Activated T-cell treated with anti-CD3 and anti-CD28 coated beads for 1 hour (primary cell): ENCODE data around the gene ZNF236.

Experiments
- DNase-seq: peaks from one replicate; pipeline ENCODE4 v3.0.0-alpha.2; 2020; ENCODE audit warnings: low read depth

Gene ZNF236

GRCh38 chr18:76859474-76860339 lies 37.4 kb downstream of the ZNF236 start:
- DNase-seq = no peak

GRCh38 chr18:76860411-76860810 lies 38.1 kb downstream of the ZNF236 start:
- DNase-seq = no peak

GRCh38 chr18:76866666-76867065 lies 44.3 kb downstream of the ZNF236 start:
- DNase-seq = no peak

GRCh38 chr18:76873311-76873710 lies 51.0 kb downstream of the ZNF236 start:
- DNase-seq = no peak

GRCh38 chr18:76873713-76874112 lies 51.4 kb downstream of the ZNF236 start:
- no peak for DNase-seq

GRCh38 chr18:76874642-76875389 lies 52.5 kb downstream of the ZNF236 start:
- no peak for DNase-seq

GRCh38 chr18:76875390-76876325 lies 53.3 kb downstream of the ZNF236 start:
- DNase-seq = no peak

GRCh38 chr18:76878426-76878825 lies 56.1 kb downstream of the ZNF236 start:
- no peak for DNase-seq

- DNase-seq = no peak
Measured at GRCh38 chr18:76880026-76880425, 57.7 kb downstream of the ZNF236 start.

- no peak for DNase-seq
Measured at GRCh38 chr18:76881744-76882143, 59.4 kb downstream of the ZNF236 start.

- DNase-seq = no peak
Measured at GRCh38 chr18:76882146-76882545, 59.8 kb downstream of the ZNF236 start.

- no peak for DNase-seq
Measured at GRCh38 chr18:76885001-76885400, 62.6 kb downstream of the ZNF236 start.

- DNase-seq = no peak
Measured at GRCh38 chr18:76886112-76886511, 63.8 kb downstream of the ZNF236 start.

- DNase-seq = no peak
Measured at GRCh38 chr18:76889091-76889699, 66.8 kb downstream of the ZNF236 start.

- DNase-seq = no peak
Measured at GRCh38 chr18:76892832-76893231, 70.5 kb downstream of the ZNF236 start.

GRCh38 chr18:76894566-76895346 lies 72.4 kb downstream of the ZNF236 start:
- DNase-seq = no peak

- DNase-seq = no peak
Measured at GRCh38 chr18:76895498-76895897, 73.1 kb downstream of the ZNF236 start.

- no peak for DNase-seq
Measured at GRCh38 chr18:76896677-76897076, 74.3 kb downstream of the ZNF236 start.

GRCh38 chr18:76897257-76897656 lies 74.9 kb downstream of the ZNF236 start:
- DNase-seq = no peak

- DNase-seq = no peak
Measured at GRCh38 chr18:76903386-76903785, 81.0 kb downstream of the ZNF236 start.

GRCh38 chr18:76905821-76906220 lies 83.5 kb downstream of the ZNF236 start:
- DNase-seq = no peak
